GM13977 (cell line): ENCODE results near the gene CREBBP.

ENCODE experiments used
- DNase-seq: peaks from one replicate; pipeline ENCODE4 v3.0.0; 2012; ENCODE audit warnings: low spot score
- in situ Hi-C: fragments of 300-500 bp; cut with MboI; formaldehyde crosslinking; loops from one replicate; pipeline ENCODE4 v1.12.0; 2022; ENCODE audit warnings: low sequenced_read_pairs, low pct_unique_long_range_greater_than_20kb, mixed read lengths, inconsistent platforms; ENCODE audit not compliant: unreplicated experiment
- TF ChIP-seq, protein P1 (sequence below): IDR thresholded peaks from 2 replicates; pipeline ENCODE4 v1.5.1; 2012; ENCODE audit warnings: mild to moderate bottlenecking, control low read depth; ENCODE audit not compliant: insufficient read depth; ENCODE audit errors: extremely low read depth, missing control alignments

CREBBP gene

DNA sequence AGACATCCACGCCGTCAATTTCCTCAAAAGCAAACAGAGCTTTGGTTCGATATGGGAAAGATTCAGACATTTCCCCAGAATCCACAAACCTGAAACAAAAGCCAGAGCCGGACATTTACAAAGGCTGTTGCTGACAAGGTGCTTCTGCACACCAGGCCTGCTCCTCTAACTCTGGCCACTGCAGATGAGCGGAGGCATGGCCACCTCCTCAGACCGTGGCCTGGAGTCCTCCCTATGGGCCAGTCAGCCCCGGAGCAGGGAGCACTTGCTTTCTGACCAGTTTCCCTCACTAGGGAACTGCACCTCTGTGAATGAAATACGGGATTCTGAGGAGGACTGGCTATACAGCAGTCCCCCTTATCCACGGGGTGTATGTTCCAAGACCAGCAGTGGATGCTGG, 140.9 kb downstream of the CREBBP start:
- in situ Hi-C loops, result no loop called here
- DNase-seq, result no peak
- TF ChIP-seq, protein P1, sequence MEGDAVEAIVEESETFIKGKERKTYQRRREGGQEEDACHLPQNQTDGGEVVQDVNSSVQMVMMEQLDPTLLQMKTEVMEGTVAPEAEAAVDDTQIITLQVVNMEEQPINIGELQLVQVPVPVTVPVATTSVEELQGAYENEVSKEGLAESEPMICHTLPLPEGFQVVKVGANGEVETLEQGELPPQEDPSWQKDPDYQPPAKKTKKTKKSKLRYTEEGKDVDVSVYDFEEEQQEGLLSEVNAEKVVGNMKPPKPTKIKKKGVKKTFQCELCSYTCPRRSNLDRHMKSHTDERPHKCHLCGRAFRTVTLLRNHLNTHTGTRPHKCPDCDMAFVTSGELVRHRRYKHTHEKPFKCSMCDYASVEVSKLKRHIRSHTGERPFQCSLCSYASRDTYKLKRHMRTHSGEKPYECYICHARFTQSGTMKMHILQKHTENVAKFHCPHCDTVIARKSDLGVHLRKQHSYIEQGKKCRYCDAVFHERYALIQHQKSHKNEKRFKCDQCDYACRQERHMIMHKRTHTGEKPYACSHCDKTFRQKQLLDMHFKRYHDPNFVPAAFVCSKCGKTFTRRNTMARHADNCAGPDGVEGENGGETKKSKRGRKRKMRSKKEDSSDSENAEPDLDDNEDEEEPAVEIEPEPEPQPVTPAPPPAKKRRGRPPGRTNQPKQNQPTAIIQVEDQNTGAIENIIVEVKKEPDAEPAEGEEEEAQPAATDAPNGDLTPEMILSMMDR, result no peak

DNA sequence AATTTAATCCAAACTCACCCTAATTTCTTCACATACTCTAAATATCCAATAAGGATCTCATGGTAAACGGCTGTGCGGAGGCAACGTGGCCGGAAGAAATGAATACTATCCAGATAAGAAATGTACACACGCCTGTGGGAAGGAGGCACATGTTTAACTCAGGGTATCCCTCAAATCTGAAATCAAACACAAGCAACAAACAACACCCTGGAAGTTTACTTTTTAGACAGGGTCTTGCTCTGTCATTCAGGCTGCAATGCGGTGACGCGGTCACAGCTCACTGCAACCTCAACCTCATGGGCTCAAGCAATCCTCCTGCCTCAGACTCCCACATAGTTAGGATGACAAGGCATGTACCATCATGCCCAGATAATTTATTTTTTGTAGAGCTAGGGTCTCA, 142.0 kb downstream of the CREBBP start:
- TF ChIP-seq, protein P1, result no peak
- in situ Hi-C loops, result no loop called here
- DNase-seq, result no peak

DNA sequence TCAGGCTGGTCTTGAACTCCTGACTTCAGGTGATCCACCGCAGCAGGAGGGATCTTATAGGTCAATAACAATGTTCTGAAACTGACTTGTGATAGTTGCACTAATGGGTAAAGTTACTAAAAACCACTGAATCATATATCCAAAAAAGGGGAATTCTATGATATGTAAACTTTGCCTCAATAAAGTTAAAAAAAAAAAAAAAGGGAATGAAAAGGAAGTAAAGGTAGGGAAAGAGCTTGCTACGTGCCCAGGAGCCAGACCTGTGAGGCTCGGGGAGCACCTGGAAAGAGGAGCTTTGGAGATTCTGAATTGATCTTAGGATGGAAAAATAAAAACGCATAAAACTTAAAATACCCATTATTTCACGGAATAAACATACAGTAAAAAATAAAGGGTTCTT, 142.4 kb downstream of the CREBBP start:
- in situ Hi-C loops, result no loop called here
- TF ChIP-seq, protein P1, result no peak
- no peak for DNase-seq

DNA sequence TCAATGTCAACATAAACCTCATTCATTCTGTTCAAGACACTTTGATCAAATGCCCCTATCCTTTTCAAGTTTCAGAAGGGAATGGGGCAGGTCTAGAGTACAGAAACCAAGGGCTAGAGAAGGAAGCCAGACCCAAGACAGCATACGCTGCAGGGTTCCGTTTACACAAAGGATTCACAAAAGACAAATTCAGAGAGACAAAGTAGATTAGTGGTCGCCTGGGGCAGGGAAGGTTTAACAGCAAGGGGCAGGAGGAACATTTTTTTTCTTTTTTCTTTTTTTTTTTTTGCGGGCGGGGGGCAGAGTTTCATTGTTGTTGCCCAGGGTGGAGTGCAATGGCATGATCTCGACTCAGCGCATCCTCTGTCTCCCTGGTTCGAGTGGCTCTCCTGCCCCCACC, 143.3 kb downstream of the CREBBP start:
- in situ Hi-C loops, result no loop called here
- DNase-seq, result no peak
- TF ChIP-seq, protein P1, result no peak

DNA sequence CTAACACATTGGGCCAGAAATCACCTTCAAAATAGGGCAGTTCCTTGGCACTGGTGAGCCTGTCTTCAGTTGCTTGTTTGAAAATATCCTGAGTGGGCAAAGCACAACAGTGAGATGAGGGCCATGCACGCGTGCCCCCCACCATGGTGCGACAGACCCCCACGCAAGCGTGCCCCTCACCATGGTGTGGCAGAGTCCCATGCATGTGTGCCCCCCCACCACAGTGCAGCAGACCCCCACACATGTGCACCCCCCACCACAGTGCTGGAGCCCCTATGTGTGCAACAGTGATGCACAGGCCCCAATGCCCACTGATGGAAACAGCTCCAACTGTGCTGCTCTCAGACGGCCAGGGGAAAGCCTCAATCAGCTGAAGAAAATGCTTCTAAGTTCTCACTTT, 144.4 kb downstream of the CREBBP start:
- no peak for DNase-seq
- TF ChIP-seq, protein P1, result no peak
- in situ Hi-C loops, result no loop called here

DNA sequence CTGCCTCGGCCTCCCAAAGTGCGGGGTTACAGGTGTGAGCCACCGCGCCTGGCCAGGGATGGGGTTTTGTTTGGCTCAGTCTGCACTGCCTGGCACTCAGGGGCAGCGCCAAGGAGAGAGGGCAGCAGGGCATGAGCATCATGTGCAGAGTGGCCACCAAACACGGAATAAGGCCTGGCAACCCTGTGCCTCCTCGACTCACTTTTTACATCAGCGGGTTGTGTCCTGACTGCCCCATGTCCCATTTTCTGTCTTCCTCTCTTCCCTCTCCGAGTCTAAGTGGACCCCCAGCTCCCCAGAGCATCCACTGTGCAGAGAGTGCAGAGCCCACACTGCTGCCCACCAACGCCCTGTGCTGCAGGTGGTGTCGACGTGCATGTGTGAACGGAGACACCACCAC, 145.0 kb downstream of the CREBBP start:
- no peak for DNase-seq
- in situ Hi-C loops, result no loop called here
- TF ChIP-seq, protein P1, result no peak

DNA sequence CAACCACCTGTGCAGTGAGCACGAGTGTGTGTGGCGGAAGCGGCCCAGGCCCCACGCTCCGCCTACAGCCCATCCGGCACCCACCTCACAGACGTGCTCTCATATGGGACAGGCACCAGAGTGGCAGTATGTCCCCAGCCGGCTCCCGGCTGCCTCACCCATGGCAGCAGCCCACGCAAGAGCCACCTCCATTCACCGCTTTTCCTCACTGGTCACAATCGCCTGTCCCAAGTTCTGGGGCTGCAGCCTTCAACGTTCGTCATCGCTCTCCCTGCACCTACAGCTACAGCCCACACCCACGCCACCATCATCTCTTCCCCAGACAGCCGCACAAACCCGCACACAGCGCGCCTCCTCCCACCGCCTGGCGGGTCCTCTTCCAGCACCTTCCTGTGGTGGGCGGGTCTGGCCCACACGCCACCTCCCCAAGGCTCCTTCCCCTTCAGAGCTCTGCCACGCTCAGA, 145.7 kb downstream of the CREBBP start:
- in situ Hi-C loops, result no loop called here
- DNase-seq, result no peak
- TF ChIP-seq, protein P1, result no peak
